ENCODE data around the gene MCF2L2.

DNA sequence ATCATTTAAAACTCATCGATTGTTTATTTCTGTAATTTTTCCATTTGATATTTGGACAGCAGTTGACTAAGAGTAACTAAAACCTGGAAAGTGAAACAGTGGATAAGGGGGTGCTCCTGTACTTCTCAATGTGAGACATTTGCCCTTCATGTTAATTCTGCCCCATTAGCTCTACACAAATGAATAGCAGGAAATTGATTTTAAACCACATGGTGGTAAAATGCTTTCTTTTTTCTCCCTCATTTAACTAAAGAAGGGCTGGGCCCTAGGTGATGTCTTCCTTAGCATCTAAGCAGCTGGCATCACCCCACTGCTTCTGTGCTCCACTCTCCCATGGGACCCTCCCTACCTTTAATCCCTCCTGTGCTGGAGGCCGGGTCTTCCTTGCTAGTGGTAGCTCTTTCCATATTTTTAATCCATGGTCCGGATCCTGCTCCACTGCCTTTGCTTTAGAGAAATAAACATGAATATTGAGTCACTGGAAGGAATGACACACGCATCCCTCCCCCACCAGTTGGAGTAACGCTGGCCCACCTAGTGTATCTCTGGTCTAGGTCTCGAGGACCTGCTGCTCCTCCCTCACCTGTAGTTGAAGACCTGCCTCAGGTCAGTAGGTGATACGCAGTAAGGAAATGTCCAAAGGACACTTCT, 235.6 kb downstream of the MCF2L2 start:
- TF ChIP-seq, protein P1, sequence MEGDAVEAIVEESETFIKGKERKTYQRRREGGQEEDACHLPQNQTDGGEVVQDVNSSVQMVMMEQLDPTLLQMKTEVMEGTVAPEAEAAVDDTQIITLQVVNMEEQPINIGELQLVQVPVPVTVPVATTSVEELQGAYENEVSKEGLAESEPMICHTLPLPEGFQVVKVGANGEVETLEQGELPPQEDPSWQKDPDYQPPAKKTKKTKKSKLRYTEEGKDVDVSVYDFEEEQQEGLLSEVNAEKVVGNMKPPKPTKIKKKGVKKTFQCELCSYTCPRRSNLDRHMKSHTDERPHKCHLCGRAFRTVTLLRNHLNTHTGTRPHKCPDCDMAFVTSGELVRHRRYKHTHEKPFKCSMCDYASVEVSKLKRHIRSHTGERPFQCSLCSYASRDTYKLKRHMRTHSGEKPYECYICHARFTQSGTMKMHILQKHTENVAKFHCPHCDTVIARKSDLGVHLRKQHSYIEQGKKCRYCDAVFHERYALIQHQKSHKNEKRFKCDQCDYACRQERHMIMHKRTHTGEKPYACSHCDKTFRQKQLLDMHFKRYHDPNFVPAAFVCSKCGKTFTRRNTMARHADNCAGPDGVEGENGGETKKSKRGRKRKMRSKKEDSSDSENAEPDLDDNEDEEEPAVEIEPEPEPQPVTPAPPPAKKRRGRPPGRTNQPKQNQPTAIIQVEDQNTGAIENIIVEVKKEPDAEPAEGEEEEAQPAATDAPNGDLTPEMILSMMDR (IDR thresholded peaks at IDR 0.05) = no peak
- TF ChIP-seq POLR2A (IDR thresholded peaks at IDR 0.05) = no peak
